ENCODE results near the gene OR5C1. TPM values are rescaled to one million over a fixed set of nuclear protein-coding genes. Genes with fewer than 3 reads are reported as not detected.
A peak's percentile ranks its signal among the peaks of the same experiment; 100 is the strongest.

The OR5C1 gene
- total RNA-seq, 4 donors from 2014 or later: not detected

DNA sequence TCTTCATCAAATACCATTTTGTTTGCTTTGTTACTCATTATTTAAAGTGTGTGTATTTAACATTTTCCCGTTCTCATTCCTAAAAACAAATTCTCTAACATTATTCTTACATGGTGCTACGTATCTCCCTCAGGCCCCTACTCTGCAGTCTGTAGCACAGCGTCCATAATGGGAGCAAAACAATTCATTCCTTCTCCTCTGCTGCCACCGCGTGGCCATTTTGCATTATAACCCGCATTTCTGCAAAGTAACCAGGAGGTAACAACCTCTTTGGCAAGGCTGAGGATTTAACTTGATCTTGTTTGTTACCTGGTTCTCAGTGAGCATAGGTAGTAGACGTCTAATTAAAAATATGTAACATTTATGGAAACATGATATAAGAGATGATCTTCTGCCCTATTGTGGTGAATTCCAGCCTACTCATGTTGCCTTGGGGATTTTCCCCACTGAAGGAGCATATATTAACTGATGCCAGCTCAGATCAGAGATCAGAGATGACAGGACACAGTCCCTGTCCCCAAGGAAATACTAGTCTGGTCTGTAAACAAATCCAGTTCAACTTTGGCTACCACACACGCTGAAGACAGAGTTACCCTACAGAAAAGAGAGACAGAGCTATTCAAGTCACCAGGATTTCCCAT lies 21.7 kb downstream of the OR5C1 start:
- no peaks in the 10 kb centered on the region for H3K27me3 ChIP-seq
- H3K4me3 ChIP-seq: no peak overlapping the region
- no peaks in the 10 kb centered on the region for H3K36me3 ChIP-seq
- no peak overlapping the region for H3K27ac ChIP-seq
- in situ Hi-C loops (cut with MboI; ENCODE audit: low sequenced_read_pairs in 4 of 4): loop anchor here (5.0 to 25.0 kb wide), 7 partner anchors 343 to 698 kb away; partner anchors contain the start of gene PTGS1 (in 1 of the 4)
- DNase-seq: peak; percentile 35 to 62
- ATAC-seq: peak; percentile 89 to 94
- H3K9me3 ChIP-seq: no peaks in the 10 kb centered on the region
- H3K4me1 ChIP-seq: no peaks in the 10 kb centered on the region
- intact Hi-C loops (cut with DNase I; ENCODE audit: low total_unique reads): loop anchor here (1.0 to 10.0 kb wide), 3 partner anchors 345 to 711 kb away; no protein-coding TSS in a partner anchor
- TF ChIP-seq CTCF (IDR thresholded peaks at IDR 0.05 in 4 of 5, conservative IDR thresholded peaks at IDR 0.05 in 1 of 5): peak; percentile 74 to 80 (median 77)
- no peak for TF ChIP-seq POLR2A (IDR thresholded peaks at IDR 0.05)

DNA sequence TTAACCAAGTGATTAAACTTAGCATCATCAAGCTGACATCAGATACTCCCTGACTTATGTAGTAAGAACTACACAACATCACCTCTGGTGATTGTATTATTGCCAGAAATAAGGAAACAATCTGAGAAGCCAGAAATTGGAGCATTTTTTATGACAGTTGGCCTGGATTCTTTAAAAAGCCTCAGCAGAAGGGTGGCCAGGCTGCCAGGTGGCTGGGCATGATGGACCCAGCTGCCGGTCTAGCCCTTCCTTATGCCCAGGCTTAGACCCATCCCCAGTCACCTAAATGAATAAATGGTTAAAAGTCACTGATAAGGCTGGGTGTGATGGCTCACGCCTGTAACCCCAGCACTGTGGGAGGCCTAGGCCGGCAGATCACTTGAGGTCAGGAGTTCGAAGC lies 24.0 kb downstream of the OR5C1 start:
- in situ Hi-C loops (cut with MboI; ENCODE audit: low sequenced_read_pairs in 4 of 4) (loop anchor here (5.0 to 25.0 kb wide), 7 partner anchors 345 to 700 kb away; partner anchors contain the start of gene PTGS1 (in 1 of the 4)), intact Hi-C loops (cut with DNase I; ENCODE audit: low total_unique reads) (loop anchor here (10.0 kb wide), 1 partner anchor 688 kb away; no protein-coding TSS in a partner anchor)
- ATAC-seq (no peak), DNase-seq (no peak)
- Histone ChIP-seq H3K4me3 (no peak overlapping the region), H3K27me3 (no peaks in the 10 kb centered on the region), H3K36me3 (no peaks in the 10 kb centered on the region), H3K4me1 (no peaks in the 10 kb centered on the region), H3K27ac (no peak overlapping the region), H3K9me3 (no peaks in the 10 kb centered on the region)
- TF ChIP-seq CTCF (IDR thresholded peaks at IDR 0.05 in 4 of 5, conservative IDR thresholded peaks at IDR 0.05 in 1 of 5): no peak
- no peak for TF ChIP-seq POLR2A (IDR thresholded peaks at IDR 0.05)

- intact Hi-C loops (cut with DNase I; ENCODE audit: low total_unique reads): loop anchor here (10.0 kb wide), 1 partner anchor 690 kb away; no protein-coding TSS in a partner anchor
- DNase-seq (no peak), ATAC-seq (no peak)
- H3K9me3 ChIP-seq: no peaks in the 10 kb centered on the region
- H3K4me1 ChIP-seq: peaks cover 0 to 5% of the 10 kb centered on the region in 2 donors
- no peaks in the 10 kb centered on the region for H3K36me3 ChIP-seq
- no peak overlapping the region for H3K27ac ChIP-seq
- H3K4me3 ChIP-seq: no peak overlapping the region
- in situ Hi-C loops (cut with MboI; ENCODE audit: low sequenced_read_pairs in 4 of 4): loop anchor here (5.0 to 25.0 kb wide), 7 partner anchors 347 to 702 kb away; partner anchors contain the start of gene PTGS1 (in 1 of the 4)
- no peak for TF ChIP-seq POLR2A (IDR thresholded peaks at IDR 0.05)
- TF ChIP-seq CTCF (IDR thresholded peaks at IDR 0.05 in 4 of 5, conservative IDR thresholded peaks at IDR 0.05 in 1 of 5): no peak
- no peaks in the 10 kb centered on the region for H3K27me3 ChIP-seq
Observed at GRCh38 chr9:122814545-122814944, 25.8 kb downstream of the OR5C1 start.

GRCh38 chr9:122815544-122815943 lies 26.8 kb downstream of the OR5C1 start:
- Histone ChIP-seq H3K9me3 (no peaks in the 10 kb centered on the region), H3K36me3 (no peaks in the 10 kb centered on the region), H3K27ac (peak overlapping the region in 3 of 4 donors; percentile 51 to 60 (median 51)), H3K4me3 (no peak overlapping the region), H3K27me3 (no peaks in the 10 kb centered on the region), H3K4me1 (peaks cover 0 to 13% of the 10 kb centered on the region in 2 donors)
- no peak for DNase-seq
- ATAC-seq: no peak
- in situ Hi-C loops (cut with MboI; ENCODE audit: low sequenced_read_pairs in 4 of 4) (loop anchor here (10.0 to 25.0 kb wide), 6 partner anchors 351 to 703 kb away; partner anchors contain the start of gene PTGS1 (in 1 of the 4)), intact Hi-C loops (cut with DNase I; ENCODE audit: low total_unique reads) (loop anchor here (10.0 kb wide), 1 partner anchor 691 kb away; no protein-coding TSS in a partner anchor)
- TF ChIP-seq POLR2A (IDR thresholded peaks at IDR 0.05): no peak
- no peak for TF ChIP-seq CTCF (IDR thresholded peaks at IDR 0.05 in 4 of 5, conservative IDR thresholded peaks at IDR 0.05 in 1 of 5)
